NCI-H187 (cell line): ENCODE measurements around the gene CLEC16A.

ENCODE experiments used
- DNase-seq, 2 experiments: peaks; one replicate each; lab custom pipeline; 2025; lab: John Stamatoyannopoulos, UW

Gene CLEC16A, protein sequence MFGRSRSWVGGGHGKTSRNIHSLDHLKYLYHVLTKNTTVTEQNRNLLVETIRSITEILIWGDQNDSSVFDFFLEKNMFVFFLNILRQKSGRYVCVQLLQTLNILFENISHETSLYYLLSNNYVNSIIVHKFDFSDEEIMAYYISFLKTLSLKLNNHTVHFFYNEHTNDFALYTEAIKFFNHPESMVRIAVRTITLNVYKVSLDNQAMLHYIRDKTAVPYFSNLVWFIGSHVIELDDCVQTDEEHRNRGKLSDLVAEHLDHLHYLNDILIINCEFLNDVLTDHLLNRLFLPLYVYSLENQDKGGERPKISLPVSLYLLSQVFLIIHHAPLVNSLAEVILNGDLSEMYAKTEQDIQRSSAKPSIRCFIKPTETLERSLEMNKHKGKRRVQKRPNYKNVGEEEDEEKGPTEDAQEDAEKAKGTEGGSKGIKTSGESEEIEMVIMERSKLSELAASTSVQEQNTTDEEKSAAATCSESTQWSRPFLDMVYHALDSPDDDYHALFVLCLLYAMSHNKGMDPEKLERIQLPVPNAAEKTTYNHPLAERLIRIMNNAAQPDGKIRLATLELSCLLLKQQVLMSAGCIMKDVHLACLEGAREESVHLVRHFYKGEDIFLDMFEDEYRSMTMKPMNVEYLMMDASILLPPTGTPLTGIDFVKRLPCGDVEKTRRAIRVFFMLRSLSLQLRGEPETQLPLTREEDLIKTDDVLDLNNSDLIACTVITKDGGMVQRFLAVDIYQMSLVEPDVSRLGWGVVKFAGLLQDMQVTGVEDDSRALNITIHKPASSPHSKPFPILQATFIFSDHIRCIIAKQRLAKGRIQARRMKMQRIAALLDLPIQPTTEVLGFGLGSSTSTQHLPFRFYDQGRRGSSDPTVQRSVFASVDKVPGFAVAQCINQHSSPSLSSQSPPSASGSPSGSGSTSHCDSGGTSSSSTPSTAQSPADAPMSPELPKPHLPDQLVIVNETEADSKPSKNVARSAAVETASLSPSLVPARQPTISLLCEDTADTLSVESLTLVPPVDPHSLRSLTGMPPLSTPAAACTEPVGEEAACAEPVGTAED

DNA sequence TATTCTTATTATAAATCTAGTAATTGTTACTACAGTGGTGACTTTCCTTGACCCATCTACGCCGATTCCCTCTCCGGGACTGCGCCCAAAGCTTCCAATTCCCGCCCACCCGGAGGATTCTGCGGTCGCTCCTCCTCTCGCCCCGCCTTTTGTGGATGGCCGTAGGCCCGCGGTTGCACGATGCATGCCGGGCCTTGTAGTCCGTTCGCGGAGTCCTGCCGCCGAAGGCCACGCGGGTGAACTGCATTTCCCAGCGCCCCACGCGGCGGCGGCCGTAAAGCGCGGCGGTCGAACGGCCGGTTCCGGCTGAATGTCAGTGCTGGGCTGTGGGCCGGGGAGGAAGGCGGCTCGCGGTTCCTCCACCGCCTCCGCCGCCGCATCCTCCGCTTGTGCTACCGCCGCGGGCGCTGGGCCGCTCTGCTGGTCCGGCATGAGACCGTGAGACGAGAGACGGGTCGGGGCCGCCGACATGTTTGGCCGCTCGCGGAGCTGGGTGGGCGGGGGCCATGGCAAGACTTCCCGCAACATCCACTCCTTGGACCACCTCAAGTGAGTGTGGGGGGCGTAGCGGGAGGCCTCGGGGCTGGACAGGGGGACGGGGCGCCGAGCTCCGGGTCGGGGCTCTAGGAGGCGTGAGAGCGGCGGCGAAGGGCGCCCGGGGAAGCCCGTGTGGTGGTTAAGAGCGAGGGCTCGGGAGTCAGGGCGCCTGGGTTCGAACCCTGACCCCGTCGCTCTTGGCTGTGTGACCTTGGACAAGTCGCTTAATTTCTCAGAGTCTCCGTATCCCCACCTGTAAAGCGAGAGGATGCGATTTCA is at the start of gene CLEC16A:
Gene CLEC16A (plus strand): TSS at position 316 of the 816 bp plus-strand sequence. CDS start 154 bp downstream, at position 470.
- DNase-seq, result peak; percentile 51 to 80

DNA sequence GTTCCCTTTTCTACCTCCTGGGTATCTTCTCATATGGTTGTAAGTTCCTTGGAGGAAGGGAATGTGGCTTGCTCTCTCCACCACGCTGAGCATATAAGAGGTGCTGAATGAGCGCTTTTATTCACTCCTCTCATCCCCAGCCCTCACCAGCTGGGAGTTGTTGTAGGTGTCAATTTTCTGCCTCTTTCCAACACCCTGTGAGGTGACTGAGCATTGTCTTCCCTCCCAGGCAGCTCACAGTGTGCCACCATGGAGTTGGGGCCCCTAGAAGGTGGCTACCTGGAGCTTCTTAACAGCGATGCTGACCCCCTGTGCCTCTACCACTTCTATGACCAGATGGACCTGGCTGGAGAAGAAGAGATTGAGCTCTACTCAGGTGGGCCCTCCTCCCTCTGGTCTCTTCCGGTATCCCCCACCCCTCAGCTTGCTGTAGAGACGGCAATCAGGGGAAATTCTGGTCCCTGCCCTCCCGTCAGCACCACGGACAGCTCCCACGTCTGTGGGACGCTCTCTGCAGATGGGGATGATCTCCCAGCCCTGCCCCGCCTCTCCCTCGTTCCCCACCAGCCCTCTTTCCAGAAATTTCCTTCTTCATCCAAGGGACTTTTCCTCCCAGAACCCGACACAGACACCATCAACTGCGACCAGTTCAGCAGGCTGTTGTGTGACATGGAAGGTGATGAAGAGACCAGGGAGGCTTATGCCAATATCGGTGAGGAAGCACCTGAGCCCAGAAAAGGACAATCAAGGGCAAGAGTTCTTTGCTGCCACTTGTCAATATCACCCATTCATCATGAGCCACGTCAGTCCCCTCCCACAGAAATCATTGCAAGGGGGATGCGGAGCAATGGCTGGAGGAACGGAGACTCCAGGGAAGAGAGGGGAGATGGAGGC is 49.1 kb upstream of the CLEC16A start:
- no peak for DNase-seq

DNA sequence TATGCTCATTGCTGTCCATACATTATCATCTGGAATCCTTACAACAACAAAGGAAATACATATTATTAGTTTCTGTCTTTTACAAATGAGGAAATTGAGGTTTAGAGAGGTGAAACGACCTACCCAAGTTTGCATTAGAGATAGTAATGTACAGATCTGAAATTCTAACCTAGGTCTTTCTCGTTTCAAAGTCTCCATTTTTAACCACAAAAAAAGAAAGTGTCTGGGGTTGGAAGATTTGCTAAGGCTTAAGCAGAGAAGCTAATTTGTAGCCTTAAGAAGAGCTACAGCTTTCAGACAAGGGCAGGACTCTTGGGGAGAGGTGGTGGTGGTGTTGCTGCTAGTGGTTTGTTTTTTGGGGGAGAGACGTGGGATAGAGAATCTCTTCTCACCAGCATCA is 48.2 kb upstream of the CLEC16A start:
- no peak for DNase-seq

DNA sequence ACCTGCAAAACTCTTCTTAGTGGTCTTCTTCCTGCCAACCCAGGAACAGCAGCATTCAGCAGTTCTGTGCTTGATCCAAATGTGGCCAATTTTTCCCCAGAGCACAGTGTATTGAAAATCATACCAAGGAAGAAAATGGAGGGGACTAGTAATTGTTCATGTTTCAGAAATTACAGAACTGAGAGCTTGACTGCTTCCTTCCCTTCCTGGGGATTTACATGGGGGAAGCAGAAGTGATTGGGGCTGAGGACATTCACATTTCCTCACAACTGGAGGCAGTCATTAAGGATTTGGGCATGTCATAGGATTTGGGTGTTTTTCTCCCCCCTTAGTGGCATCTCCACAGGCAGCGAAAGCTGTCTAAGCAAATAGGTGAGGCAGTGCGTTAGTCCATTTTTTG is 47.6 kb upstream of the CLEC16A start:
- DNase-seq, result no peak

DNA sequence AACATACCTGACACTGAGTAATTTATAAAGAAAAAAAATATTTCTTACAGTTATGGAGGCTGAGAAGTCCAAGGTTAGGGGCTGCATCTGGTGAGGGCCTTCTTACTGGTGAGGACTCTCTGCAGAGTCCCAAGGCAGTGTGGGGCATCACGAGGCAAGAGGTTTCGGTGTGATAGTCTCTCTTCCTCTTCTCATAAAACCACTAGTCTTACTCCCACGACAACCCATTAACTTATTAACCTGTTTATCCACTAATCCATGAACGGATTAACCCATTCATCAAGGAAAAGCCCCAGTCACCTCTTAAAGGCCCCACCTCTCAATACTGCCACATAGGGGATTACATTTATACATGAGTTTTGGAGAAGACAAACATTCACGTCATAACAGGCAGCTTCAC is 47.2 kb upstream of the CLEC16A start:
- no peak for DNase-seq

DNA sequence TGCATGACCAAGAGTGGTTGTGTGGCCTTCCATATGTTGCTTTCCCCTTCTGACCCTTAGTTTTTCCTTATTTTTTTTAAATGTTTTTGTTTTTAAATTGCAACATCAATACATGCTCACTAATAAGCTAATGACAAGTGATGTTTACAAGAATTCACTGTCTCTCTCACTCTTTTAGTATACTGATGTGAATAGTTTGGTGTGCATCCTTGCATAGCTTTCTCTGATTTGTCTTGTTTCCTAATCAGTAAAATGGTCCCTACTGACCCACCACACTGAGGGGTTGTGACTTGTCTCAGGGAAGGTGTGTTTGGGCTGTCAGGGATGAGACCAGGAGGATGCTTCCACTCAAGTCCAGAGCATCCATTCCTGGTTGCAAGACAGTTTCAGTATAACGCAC is 41.4 kb upstream of the CLEC16A start:
- DNase-seq, result no peak

DNA sequence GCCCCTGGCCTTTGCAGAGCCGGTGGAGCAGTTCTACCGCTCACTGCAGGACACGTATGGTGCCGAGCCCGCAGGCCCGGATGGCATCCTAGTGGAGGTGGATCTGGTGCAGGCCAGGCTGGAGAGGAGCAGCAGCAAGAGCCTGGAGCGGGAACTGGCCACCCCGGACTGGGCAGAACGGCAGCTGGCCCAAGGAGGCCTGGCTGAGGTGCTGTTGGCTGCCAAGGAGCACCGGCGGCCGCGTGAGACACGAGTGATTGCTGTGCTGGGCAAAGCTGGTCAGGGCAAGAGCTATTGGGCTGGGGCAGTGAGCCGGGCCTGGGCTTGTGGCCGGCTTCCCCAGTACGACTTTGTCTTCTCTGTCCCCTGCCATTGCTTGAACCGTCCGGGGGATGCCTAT is 37.9 kb upstream of the CLEC16A start:
- DNase-seq, result no peak

DNA sequence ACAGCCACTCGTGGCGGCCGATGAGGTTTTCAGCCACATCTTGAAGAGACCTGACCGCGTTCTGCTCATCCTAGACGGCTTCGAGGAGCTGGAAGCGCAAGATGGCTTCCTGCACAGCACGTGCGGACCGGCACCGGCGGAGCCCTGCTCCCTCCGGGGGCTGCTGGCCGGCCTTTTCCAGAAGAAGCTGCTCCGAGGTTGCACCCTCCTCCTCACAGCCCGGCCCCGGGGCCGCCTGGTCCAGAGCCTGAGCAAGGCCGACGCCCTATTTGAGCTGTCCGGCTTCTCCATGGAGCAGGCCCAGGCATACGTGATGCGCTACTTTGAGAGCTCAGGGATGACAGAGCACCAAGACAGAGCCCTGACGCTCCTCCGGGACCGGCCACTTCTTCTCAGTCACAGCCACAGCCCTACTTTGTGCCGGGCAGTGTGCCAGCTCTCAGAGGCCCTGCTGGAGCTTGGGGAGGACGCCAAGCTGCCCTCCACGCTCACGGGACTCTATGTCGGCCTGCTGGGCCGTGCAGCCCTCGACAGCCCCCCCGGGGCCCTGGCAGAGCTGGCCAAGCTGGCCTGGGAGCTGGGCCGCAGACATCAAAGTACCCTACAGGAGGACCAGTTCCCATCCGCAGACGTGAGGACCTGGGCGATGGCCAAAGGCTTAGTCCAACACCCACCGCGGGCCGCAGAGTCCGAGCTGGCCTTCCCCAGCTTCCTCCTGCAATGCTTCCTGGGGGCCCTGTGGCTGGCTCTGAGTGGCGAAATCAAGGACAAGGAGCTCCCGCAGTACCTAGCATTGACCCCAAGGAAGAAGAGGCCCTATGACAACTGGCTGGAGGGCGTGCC is 37.2 kb upstream of the CLEC16A start:
- DNase-seq, result no peak

DNA sequence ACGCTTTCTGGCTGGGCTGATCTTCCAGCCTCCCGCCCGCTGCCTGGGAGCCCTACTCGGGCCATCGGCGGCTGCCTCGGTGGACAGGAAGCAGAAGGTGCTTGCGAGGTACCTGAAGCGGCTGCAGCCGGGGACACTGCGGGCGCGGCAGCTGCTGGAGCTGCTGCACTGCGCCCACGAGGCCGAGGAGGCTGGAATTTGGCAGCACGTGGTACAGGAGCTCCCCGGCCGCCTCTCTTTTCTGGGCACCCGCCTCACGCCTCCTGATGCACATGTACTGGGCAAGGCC is 36.7 kb upstream of the CLEC16A start:
- no peak for DNase-seq

DNA sequence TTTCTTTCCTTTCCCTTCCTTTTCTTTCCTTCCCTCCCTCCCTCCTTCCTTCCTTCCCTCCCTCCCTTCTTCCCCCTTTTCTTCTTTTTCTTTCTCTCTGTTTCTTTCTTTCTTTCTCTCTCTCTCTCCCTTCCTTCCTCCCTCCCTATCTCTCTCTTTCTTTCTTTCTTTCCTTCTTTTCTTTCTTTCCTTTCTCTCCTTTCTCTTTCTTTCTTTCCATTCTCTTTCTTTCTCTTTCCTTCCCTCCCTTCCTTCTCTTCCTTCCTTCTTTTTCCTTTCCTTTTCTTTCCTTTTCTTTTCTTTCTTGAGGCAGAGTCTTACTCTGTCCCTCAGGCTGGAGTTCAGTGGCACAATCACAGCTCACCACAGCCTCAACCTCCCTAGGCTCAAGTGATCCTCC is 33.1 kb upstream of the CLEC16A start:
- no peak for DNase-seq

DNA sequence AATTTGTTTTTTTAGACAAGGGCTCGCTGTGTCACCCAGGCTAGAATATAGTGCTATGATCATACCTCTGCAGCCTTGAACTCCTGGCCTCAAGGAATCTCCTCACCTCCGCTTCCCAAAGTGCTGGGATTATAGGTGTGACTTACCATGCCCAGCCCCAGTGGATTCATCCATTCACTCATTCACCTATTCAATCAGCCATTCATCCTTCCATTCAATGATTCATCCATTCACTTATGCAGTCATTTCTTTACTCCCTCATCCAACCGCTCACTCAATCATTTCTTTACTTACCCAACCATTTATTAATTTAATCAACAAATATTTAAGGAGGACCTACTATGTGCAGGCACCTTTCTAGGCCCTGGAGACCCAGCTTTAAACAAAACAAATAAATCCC is 27.8 kb upstream of the CLEC16A start:
- no peak for DNase-seq

DNA sequence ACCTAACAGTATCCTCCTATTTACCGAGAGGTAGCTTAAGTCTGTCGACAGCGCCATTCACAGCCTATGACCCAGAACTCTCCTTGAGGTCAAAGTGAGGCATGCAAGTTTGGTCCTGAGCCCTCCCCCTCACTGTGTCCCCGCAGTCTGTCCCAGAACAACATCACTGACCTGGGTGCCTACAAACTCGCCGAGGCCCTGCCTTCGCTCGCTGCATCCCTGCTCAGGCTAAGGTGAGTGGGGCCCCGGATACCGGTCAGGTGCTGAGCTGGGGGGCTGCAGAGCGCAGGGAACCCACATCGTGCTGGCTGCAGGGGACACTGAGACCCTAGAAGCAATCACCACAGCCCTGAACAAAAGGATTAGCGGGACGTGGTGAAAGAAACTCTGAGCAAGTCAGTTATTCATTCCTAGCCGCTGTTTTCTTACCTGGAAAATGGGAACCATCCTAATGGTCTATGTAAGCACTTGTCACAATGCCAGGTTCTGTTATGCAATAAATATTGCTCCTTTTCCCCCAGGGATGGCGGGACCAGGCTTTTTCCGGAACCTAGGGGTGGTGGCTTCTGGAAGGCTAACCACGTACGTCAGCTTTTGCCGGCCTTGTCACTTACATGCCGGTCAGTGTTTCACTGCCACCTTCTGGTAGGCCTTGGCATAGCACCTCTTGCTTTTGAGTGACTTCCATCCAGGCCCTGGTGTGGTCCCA is 25.9 kb upstream of the CLEC16A start:
- peak; percentile 27 to 71 for DNase-seq

DNA sequence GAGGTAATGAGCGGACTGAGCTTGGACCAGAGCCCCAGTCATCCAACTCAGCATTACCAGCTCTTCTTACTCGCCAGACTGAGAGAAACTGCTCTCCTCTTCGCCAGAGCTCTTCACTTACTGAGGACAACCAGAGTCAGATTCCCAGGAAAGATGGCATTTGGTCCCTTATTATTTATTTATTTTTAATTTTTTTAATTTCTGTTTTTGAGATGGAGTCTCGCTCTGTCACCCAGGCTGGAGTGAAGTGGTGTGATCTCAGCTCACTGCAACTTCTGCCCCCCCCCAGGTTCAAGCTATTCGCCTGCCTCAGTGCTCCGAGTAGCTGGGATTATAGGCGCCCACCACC is 25.4 kb upstream of the CLEC16A start:
- DNase-seq, result no peak

DNA sequence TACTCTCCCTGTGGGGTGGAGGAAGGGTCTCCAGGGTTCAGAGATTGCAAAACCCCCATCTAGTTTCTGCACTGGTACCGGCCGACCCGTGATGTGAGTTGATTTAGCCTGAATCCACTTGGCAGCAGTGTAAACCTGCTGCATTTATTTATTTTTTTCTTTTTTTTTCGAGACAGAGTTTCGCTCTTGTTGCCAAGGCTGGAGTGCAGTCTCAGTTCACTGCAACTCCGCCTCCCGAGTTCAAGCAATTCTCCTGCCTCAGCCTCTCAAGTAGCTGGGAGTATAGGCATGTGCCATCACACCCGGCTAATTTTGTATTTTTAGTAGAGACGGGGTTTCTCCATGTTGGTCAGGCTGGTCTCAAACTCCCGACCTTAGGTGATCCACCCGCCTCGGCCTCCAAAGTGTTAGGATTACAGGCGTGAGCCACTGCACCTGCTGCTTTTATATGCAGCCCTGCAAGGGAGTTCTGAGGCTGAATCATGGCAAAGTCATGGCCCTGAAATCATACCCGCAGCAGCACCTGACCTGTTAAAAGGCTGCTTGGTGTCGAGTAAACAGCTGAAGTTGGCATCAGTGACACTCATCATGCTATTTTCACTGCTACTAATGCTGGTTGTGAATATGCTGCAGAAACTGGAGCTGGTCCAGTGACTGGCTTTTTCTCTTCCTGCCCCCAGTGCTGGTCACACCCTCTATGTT is 23.5 kb upstream of the CLEC16A start:
- no peak for DNase-seq

DNA sequence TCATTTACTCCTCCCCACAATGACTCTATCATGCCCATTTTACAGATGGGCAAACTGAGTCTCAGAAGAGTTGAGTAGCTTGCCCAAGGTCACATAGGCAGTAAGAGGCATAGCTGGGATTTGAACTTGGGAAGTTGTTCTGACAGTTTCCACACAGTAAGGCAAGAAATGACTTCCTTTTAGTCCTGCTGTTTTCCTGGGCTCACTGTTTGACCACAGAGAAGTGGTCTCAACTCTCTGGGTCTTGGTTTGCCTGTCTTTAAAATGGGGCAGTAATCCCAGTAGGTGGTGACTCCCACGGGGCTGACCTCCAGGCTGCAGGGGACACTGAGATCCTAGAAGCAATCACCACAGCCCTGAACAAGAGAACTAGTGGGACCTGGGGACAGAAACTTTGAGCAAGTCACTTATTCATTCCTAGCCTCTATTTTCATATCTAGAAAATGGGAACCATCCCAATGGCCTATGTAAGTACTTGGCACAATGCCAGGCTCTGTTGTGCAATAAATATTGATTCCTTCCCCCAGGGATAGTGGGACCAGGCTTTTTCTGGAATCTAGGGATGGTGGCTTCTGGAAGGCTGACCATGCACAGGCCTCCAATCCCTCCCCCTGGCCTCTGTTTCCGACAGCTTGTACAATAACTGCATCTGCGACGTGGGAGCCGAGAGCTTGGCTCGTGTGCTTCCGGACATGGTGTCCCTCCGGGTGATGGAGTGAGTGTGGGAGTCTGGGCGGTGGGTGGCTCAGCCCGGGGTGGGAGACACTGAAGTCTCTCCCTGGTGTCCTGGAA is 22.6 kb upstream of the CLEC16A start:
- DNase-seq, result no peak

DNA sequence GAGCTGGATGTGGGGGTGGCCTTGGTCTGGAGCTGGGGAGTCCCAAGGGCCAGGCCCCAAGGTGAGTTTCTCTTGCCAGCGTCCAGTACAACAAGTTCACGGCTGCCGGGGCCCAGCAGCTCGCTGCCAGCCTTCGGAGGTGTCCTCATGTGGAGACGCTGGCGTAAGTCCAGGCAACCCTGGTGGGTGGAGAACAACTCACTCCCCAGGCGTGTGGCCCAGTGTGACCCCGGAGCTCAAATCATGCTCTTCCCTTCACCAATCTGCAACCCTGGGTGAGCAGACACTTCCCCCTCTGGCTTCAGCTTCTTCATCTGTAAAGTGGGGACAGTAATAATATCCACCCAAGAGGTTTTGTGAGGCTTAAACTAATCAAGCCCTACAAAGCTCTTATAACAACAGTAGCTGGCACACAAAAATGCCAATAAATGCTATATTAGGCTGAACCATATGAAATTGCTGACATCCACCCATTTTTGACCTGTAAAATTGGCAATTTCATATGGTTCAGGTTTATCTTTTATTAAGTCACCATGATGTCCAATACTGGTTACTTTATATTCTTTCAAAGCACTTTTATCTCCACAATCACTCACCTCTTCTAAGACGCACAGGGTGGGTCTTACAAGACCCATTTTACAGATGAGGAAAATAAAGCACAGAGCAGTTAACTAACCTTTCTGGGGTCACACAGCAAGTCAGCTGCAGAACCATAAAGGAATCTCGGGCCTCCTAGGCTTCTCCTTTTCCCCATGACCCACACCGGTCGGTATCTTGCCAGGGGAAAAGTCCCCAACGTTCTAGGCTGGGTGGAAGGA is 21.8 kb upstream of the CLEC16A start:
- DNase-seq, result no peak

DNA sequence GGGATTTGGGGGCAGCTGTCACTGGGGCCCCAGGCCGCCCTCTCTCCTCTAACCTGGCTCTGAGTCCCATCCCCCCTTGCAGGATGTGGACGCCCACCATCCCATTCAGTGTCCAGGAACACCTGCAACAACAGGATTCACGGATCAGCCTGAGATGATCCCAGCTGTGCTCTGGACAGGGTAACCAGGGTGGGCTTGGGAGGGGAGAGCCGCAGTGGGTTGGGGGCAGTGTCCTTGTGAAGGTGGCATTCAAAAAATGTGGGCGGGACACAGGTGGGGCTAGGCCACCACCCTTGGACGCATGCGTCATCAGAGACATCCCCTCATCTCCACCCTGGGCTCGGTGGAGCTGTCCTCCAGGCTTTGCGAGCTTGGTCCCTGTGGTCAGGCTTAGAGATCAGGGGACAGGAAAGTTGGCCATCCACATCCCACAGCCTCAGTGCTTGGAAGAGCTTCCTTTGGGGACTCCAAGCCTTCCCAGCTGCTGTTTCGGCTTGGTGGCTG is 21.2 kb upstream of the CLEC16A start:
- no peak for DNase-seq
